RPMI7951 (cell line): ENCODE measurements around the gene USP2. TPM values are rescaled to one million over a fixed set of nuclear protein-coding genes. Genes with fewer than 3 reads are reported as not detected.

Source experiments
- DNase-seq: peaks from one replicate; pipeline ENCODE4 v3.0.0-alpha.2; 2012; ENCODE audit warnings: low read depth
- total RNA-seq: library from RNA; depleted of rRNA; stranded (reverse); fragments of >200 nt; shearing (Covaris generic); gene quantifications from 2 replicates; pipeline ENCODE4 v1.2.3, GENCODE V29; 2014; rRNA removed

USP2 gene, protein sequence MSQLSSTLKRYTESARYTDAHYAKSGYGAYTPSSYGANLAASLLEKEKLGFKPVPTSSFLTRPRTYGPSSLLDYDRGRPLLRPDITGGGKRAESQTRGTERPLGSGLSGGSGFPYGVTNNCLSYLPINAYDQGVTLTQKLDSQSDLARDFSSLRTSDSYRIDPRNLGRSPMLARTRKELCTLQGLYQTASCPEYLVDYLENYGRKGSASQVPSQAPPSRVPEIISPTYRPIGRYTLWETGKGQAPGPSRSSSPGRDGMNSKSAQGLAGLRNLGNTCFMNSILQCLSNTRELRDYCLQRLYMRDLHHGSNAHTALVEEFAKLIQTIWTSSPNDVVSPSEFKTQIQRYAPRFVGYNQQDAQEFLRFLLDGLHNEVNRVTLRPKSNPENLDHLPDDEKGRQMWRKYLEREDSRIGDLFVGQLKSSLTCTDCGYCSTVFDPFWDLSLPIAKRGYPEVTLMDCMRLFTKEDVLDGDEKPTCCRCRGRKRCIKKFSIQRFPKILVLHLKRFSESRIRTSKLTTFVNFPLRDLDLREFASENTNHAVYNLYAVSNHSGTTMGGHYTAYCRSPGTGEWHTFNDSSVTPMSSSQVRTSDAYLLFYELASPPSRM
- 0.24 and 0.49 TPM in 2 replicates for total RNA-seq

DNA sequence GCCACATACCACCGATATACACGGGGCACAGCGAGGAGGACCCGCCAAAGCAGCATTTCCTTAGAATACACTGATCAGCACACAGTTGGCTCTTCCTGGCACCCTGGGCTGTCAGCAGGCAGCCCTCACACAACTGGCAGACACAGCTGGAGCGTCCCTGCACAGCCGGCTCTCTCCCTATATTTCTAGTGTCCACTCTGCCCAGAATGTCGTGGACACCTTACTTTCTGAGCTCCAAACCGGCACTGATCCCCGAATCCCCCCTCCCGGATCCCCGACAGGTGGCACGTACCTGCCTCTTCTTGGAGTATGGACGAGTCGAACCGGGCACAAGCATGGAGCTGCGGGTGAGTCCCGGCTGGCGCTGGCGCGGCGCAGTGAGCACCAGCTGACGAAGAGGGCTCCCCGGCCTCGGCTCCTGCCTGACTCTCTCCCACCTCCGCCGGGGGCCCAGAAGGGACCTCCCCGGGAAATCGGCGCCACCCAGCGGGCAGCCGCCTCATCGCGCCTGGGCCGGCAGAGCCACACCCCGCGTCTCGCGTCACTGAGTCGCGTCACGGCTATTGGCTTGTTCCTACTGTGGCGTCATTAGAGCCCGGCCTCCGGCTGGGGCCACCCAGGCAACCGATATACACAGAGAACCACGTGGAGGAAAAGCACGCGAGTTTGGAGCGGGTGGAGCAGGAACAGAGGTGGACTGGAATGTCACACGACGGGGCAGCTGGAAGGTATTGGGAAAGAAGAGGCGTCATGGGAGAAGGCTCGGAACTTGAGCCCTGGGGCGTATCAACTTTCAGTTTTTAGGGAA, at the start of gene USP2:
Gene USP2 (minus strand): TSS at position 510 of the 808 bp plus-strand sequence. CDS start 8,210 bp downstream, outside the sequence.
- DNase-seq: peak; percentile 94

DNA sequence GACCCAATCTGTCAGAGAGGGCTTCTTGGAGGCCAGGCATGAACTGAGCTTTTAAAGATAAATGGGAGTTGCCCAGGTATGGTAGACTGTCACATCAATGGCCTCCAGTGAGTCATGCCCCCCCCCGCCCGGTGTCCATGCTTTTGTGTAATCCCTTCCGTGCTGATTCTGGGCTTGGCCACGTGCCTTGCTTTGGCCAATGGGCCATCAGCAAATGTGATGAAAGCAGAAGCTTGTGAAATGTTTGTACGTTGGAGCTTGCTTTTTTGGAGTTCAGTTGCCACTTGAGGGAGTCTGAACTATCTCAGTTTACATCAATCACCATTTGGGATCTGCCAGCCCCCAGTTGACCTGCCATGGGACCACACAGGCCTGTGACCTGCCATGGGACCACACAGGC, 45.8 kb upstream of the USP2 start:
- DNase-seq: peak; percentile 61

DNA sequence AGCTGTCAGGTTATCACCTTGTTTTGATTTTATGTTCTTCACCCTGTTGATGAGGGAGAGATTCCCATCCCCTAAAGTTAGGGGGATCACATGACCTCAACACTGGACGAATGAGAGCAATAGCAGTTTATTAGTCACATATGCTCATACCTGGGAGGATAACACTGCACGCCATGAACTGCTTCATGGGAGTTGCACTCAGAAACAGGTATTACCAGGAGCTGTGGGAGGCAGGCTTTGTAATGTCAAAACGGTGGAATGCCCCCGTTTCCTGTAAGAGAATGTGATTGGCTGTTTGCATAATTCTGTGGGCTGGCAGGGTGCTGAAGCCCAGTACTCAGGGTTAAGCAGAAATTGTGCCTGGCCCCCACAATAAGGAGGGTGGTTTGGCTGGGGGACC, 44.7 kb upstream of the USP2 start:
- DNase-seq: no peak

DNA sequence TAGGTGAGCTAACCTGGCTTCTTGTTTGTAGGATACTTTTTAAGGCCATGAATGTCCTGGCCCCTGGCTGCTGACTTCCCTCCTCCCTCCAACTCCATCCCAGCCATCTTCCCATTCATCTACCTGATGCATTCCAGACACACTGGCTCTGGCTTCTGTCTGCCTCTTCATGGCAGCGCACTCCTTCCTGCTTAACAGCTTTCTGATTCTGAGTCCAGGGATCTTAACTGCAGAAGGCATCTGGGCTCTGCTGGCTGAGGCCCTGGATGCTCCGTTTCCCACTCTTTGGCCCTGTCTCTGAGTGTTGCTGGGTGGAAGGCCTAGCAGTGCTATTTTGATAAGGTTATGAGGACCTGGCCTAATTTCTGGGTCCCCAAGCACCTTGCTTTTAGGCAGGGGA, 43.3 kb upstream of the USP2 start:
- DNase-seq: no peak

DNA sequence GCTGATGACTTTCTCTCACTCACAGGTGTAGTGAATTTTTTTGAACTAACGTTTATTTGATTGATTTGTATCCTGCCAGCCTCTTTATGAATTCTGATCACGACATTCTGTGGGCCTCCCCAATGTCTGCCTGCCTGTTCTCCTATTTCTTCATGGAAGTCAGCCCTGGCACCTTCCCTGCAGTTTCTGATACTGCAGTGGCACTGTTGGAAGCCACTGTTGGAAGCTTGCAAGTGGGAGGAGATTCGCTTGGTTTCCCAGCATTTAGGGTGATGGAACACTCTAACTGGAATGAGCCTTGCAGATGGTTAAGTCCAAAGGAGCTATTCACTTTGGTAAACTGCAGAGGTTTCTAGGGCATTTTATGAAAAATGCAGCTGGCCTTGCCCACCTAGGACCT, 42.8 kb upstream of the USP2 start:
- DNase-seq: no peak

DNA sequence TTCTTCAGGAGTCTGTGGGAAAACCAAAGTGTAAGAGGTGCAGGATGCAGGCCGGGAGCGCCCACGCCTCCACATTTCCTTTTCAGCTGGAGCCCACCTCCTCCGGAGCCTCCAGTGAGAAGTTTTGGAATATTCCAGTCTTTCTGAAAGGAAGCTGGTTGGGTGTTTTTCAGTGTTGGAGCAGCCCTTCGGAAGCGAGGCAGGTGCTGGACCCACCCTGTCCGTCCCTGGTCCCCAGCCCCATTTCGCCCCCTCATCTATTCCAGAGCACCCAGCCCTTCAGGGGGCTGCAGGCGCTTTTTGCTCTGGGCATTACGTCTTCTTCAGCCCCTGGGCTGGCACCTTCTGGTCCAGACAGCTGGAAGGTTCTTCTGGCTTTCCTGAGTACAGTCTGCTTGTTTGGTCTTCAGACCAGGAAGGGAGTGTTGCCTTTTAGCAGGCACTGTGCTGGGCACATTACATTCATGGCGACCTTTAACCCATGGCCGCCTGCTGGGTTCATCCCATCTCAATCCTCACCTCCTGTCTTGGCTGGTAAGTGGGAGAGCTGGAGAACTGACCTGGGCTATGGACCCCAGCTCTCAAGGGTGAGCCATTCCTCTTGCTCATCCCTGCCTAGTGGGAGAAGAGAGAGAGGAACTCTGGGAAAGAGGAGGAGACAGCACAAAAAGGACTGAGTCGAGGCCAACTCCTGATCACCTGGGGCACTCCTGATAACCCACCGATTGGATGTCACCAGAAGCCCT, 42.2 kb upstream of the USP2 start:
- DNase-seq: no peak

DNA sequence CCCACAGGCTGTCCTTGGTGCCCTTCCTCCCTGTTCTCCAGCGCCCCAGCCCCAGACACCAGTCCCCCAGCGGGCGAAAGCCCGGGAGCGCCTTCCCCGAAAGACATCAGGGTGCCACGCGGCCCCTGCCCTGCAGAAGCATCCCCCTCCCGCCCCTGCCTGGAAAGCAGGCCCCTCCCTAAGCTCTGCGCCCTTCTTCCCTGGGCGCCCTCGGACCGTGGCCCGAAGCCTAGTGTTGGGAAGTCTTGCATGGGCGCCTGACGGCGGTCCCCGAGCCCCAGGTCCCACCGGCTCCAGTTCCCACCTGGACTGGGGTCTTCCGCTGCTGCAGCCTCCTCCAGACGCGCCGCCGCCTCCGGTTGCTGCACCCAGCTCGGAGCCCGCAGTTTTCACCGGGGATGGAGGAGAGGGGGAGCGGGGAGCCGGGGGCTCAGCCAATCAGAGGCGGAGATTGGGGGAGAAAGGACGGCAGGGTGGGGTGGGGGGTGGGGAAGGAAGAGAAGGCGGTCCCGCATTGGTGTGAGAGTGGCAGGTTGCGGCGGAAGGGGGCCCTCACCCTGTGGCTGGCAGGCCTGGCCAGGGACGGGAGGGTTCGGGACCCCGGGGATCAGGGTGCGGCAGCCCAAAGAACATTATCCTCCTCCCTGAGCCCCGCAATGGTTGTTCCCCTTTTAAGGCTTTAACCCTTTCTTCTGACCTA, 41.5 kb upstream of the USP2 start, which contains the start of gene THY1:
Gene THY1 (minus strand): TSS at position 364 of the 700 bp plus-strand sequence. CDS start 2,267 bp downstream, outside the sequence.
- DNase-seq: peak; percentile 67

DNA sequence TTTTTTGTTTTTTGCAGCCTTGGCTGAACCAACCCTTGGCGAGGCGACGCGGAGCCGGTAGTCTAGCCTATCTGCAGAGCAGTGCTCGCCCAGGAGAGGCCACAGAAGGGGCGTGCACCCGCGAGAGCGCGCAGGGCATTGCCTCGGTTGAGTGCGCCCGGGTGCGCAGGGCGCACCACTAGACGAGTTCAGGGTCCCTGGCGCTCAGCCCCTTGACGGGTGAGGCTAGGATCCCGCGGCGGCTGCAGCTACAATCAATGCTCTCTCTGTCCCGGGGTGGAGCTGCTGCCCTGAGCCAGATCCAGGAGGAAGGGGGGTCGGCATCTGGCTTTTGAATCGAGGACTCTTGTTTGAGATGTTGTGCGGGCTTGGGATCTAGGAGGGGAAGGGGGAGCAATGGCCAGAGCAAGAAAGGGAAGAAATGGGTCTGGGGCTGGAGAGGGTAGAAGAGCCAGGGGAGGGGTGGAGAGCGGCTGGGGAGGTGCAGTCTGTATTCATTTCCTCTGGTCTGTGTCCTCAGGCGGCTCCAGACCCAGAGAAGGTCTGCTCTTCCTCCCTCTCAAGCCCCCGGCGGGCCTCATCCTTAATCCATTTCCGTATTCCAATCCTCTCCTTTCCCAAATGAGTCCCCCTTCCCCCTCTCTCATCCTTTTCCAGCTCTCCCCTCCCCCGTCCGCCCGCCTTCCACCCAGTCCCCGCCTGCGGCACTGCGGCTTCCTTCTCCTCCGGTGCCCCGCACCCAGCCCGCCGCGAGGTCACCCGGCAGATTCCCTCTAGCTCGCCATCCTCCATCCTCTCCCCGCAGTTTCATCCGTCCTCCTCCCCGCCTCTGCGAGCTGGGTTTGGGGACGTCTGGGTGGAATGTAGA, 40.7 kb upstream of the USP2 start:
- peak; percentile 51 for DNase-seq

DNA sequence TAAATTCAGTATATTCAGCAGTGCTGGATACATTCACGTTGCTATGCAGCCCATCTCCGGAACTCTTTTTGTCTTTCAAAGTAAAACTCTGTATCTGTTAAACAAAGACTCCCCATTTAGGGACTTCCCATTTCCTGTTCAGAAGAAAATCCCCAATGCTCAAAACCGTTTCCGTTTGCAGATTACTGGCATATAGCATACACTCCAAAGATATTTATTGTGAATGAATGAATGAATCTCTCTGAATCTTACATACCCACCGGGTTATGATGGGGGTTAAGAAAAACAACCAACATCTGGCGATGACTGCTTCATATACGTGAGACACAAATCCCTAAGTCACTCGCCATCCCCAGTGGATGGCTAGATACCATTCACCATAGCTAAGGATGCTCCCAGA, 39.9 kb upstream of the USP2 start:
- peak; percentile 19 for DNase-seq

DNA sequence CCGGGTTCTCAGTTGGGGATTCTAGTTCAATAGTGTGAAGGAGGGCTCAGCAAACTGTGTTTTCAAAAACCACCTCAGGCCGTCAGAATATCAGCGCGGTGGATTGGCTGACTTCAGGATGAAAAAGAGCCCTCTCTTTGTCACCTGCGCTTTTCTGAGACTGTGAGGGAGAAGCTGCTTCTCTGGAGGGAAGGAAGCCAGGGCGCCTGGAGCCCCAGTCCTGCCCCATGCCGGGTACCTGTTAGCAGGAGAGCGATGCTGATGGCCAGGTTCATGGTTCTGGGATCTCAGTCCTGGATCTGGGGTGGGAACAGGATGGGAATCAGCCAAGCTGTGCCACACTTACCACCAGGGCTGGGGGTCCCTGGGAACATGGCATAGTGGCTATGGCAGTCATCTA, 39.1 kb upstream of the USP2 start:
- DNase-seq: no peak

DNA sequence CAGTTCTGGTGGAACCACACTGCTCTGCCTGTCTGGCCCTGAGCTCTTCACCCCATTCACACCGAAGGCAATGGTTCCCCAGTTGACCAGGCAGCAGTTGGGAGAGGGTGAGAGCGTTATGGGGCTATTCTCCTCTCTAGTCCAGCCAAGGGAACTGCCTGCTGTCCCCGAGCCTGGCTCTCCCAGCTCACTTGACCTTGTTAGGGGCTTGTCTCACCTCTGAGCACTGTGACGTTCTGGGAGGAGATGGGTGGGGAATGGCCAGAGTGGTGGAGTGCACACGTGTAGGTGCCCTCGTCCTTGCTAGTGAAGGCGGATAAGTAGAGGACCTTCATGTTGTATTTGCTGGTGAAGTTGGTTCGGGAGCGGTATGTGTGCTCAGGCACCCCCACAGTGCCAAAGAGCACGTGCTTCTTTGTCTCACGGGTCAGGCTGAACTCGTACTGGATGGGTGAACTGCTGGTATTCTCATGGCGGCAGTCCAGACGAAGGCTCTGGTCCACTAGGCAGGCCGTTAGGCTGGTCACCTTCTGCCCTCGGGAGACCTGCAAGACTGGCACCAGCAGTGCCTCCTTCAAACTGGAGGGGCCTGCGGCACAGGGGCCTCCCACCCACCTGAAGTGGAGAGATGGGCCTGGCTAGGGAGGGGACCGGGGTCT, 38.5 kb upstream of the USP2 start:
- no peak for DNase-seq

DNA sequence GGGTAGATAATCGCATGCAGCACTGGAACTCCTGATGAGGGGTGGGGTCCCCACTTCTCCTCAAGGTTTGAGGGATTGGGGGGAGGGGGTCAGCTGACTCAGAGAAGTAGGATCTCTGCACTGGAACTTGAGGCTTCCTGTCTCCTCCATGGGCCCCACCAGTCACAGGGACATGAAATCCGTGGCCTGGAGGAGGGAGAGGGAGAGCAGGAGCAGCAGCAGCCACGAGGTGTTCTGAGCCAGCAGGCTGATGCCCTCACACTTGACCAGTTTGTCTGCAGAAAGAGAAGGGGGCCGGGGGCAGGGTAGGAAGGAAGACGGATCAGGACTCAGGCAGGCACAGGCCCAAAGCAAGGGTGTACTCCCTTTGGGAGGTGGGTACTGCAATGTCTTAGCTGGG, 37.8 kb upstream of the USP2 start:
- no peak for DNase-seq

DNA sequence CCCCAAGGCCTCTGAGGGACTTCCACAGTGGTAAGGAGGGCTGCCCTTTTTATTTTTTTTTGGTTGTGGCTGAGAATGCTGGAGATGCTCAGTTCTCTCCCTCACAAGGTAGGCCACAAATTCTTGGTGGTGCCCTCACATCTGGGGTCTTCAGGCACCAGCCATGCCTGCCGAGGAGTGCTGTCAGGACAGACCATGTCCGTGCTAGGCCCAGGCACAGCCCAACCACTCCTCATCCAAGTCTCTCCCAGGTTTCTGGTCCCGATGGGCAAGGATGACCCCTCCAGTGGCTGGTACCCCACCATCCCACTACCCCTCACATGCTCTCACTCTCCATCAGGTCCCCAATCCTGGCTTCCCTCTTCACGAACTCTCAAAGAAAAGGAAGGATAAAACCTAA, 37.3 kb upstream of the USP2 start:
- no peak for DNase-seq

DNA sequence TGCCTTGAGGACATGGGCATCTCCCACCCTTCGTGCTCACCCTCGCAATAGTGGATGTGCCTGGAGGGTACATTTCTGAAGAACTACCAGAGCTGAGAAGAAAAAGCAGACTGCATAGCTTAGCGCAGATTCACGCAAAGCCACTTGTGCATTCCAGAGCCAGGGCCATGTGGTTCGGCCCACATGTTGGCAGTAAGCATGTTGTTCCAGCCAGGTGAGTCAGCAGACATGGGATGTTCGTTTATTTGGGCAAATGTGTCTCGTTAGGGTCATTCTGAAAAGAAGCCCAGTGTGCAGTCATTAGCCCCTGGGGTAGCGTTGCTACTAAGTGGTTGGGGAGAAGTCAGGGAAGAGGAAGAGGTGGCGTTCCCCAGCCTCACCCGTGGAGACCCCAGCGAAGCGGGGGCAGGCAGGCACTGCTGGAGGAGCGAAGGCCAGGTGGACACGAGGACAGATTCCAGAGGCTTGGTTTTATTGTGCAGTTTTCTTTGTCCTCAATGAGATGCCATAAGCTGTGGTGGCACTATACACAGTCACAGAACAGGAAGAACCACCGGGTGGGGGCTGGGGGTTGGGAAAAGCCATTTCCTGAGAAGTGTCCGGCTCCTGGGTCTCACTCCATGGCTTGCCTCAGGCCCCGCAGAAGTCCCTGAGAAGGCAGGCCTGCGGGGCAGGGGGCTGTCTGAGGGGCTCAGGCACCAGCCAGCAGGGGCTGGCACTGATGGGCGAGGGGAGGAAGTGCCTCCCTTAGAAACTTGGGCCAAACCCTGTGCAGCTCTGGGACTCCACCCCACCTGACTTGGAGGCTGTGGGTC, 36.4 kb upstream of the USP2 start:
- peak; percentile 97 for DNase-seq

DNA sequence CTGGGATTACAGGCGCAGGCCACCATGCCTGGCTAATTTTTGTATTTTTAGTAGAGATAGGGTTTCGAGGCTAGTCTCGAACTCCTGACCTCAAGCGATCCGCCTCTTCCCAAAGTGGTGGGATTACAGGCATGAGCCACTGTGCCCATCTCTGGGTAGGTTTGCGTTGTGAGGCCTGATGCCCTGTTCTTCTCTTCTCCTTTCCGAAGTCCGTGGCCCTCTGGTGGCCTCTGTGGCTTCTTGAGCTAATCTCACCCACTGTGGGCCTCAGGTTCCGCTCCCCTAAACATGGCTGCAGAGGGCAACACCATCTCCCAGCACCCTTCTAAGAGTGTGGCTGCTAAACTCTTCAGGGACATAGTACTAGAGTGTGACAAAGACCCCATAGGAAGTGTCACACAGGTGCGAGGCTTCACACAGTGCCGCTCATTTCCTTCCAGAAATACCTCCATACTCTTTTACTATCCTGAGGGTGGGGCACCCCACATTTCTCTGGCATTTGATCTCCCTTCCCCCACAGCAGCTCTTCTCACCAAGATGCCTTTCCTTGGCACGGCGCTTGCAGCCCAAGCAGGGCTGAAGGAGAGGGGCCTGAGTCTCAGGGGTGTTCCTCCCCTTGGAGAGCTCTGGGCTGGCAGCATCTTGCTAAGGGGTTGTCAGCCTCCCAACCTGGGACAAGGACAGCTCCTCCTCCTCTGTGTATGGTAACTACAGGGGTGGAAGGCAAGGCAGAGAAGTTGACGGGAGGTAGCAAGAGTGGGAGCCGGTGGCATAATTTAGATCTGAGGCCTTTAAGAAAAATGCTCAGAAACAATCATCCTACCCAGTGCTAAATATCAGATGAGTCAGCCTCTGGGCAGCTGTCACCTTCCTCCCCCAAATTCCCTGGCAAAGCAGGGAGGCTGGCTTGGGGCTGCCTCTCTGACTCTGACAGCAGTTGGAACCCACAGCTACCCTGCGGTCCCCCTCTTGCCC, 35.4 kb upstream of the USP2 start:
- peak; percentile 89 for DNase-seq

DNA sequence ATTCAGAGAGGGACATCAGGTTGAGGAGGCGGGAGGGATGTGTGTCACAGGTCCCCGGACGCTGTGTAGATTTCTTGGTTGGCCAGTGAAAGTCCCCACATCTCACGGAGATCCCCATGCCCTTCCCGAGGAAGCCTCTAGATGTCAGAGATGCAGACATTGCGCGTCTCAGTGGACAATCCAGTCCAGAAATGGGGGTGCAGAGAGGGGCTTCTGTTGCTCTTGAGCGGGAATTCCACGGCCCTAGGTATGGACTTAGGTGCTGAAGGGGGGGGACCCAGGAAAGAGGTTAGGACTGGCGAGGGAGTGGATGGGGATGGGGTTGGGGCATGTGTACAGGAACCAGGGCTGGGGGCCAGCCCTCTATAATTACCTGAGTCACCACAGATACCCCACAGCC, 34.5 kb upstream of the USP2 start:
- no peak for DNase-seq

DNA sequence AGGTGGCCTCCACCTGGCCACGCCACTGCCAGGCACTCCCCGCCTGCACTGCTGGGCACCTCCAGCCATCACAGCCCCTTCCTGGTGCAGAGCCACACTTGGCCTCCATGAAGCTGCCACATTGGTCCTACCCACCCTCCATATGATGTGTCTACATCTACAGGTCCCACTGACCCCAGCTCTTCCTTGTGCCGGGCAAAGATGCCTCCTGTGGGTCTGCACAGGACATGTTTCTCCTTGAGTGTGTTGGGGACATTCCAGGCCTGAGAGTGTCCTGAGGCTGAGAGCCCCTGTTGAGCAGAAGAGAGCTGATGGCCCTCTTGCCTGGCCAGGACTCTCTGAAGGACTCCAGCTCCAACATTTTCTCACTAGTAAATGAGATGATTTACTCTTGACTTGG, 34.0 kb upstream of the USP2 start:
- DNase-seq: no peak
